Mesenteric fat pad (tissue), 1 donor: ENCODE measurements around the gene RAB9B. TPM values are rescaled to one million over a fixed set of nuclear protein-coding genes. Genes with fewer than 3 reads are reported as not detected.
"Not testable (repeated sequence)": the region's sequence is repeated elsewhere in the genome, so short reads cannot be mapped to it uniquely, and the experiment has no call there.

Experiments
- DNase-seq: peaks from one replicate; pipeline ENCODE4 v3.0.0-alpha.2; 2020; ENCODE audit warnings: low spot score
- total RNA-seq: library from RNA; stranded (reverse); fragmentation: NEBNext Ultra II Directional; extraction: Animal tissue kit (Norgen Biotek cat#: 25700); gene quantifications from one replicate; pipeline ENCODE4 v1.2.1, GENCODE V29; 2021
- donor health status: DM: yes; HTN: yes; CAD: no.

The RAB9B gene
- total RNA-seq, 1 donor from 2014 or later = 0.74 TPM

GRCh38 chrX:103817101-103817500, 15.0 kb downstream of the RAB9B start:
- DNase-seq = not testable (repeated sequence)

GRCh38 chrX:103811858-103812257, 20.2 kb downstream of the RAB9B start:
- no peak for DNase-seq

- no peak for DNase-seq
Measured at GRCh38 chrX:103806862-103807474, 25.1 kb downstream of the RAB9B start.

GRCh38 chrX:103805860-103806259, 26.2 kb downstream of the RAB9B start:
- no peak for DNase-seq

- no peak for DNase-seq
Measured at GRCh38 chrX:103800318-103800717, 31.7 kb downstream of the RAB9B start.

- DNase-seq = no peak
Measured at GRCh38 chrX:103797691-103798090, 34.4 kb downstream of the RAB9B start.

GRCh38 chrX:103794119-103794518, 37.9 kb downstream of the RAB9B start:
- DNase-seq = no peak

- DNase-seq = no peak
Measured at GRCh38 chrX:103793545-103793940, 38.5 kb downstream of the RAB9B start.

- DNase-seq = no peak
Measured at GRCh38 chrX:103792916-103793544, 39.0 kb downstream of the RAB9B start.

GRCh38 chrX:103791826-103792485, 40.1 kb downstream of the RAB9B start:
- no peak for DNase-seq

- no peak for DNase-seq
Measured at GRCh38 chrX:103791228-103791627, 40.8 kb downstream of the RAB9B start.

GRCh38 chrX:103789004-103789403, 43.1 kb downstream of the RAB9B start:
- DNase-seq = no peak

GRCh38 chrX:103783971-103784370, 48.1 kb downstream of the RAB9B start:
- DNase-seq = no peak

GRCh38 chrX:103783196-103783595, 48.9 kb downstream of the RAB9B start:
- no peak for DNase-seq

- DNase-seq = no peak
Measured at GRCh38 chrX:103782640-103783039, 49.4 kb downstream of the RAB9B start.

- DNase-seq = no peak
Measured at GRCh38 chrX:103781706-103782105, 50.4 kb downstream of the RAB9B start.

- DNase-seq = no peak
Measured at GRCh38 chrX:103781062-103781402, 51.0 kb downstream of the RAB9B start.

- no peak for DNase-seq
Measured at GRCh38 chrX:103780336-103781061, 51.6 kb downstream of the RAB9B start.

GRCh38 chrX:103779141-103779789, 52.8 kb downstream of the RAB9B start:
- DNase-seq = no peak

GRCh38 chrX:103776546-103776945, 55.5 kb downstream of the RAB9B start, which contains the start of gene PLP1:
TSS of gene PLP1 (plus strand) at chrX:103776840. CDS start at chrX:103776996, 156 bp downstream.
- no peak for DNase-seq

GRCh38 chrX:103774070-103774642, 57.9 kb downstream of the RAB9B start:
- DNase-seq = no peak
